Measurements from ENCODE around the gene LTBP3.

GRCh38 chr11:65586247-65586630, 28.1 kb upstream of the LTBP3 start:
- TF ChIP-seq EZH2phosphoT487 (IDR thresholded peaks at IDR 0.05; ENCODE audit: borderline replicate concordance, low read depth) (no peak), CTCF (IDR thresholded peaks at IDR 0.05) (no peak), GATA2 (CRISPR knock-in tag; IDR thresholded peaks at IDR 0.05) (no peak), SMC3 (IDR thresholded peaks at IDR 0.05; ENCODE audit: low read depth, low read length) (no peak), USF2 (IDR thresholded peaks at IDR 0.05; ENCODE audit: borderline replicate concordance, low read depth, low read length) (no peak), POLR2AphosphoS5 (IDR thresholded peaks at IDR 0.05; ENCODE audit: low read depth, low read length) (no peak), RAD21 (IDR thresholded peaks at IDR 0.05; ENCODE audit: low read length) (no peak), TAF1 (IDR thresholded peaks at IDR 0.05; ENCODE audit: borderline replicate concordance, low read depth, low read length) (no peak)
